ENCODE measurements around the gene PXDC1.

PXDC1 gene

GRCh38 chr6:3746696-3747095, 4.8 kb downstream of the PXDC1 start:
- no peak for ATAC-seq

GRCh38 chr6:3746119-3746691, 5.3 kb downstream of the PXDC1 start:
- peak in 1 of 2 donors; percentile 21 for ATAC-seq

DNA sequence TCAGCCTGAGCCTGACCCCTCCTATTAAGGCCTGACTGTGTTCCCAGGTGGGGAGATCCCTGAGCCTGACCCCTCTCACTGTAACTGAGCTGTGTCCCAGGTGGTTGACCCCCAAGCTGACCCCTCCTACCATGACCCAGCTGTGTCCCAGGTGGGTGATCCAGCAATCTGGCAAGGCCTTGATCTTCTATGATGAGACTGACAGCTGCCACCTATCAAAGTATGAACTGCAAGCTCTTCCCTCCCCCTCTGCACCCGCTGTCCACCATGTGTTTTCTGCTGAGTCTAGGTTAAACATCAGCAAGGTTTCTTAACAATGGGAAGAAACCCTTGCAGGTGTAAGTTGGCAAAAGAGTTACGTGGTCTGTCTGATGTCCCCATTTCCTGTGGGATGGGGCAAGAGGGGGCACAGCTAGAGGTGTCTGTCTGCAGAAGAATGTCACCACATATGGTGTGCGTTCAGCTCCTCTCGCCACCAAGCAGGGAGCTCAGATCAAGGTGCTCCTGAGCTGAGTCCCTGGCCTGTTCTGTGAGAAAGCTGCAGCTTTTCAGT, 5.9 kb downstream of the PXDC1 start:
- no peak for ATAC-seq

DNA sequence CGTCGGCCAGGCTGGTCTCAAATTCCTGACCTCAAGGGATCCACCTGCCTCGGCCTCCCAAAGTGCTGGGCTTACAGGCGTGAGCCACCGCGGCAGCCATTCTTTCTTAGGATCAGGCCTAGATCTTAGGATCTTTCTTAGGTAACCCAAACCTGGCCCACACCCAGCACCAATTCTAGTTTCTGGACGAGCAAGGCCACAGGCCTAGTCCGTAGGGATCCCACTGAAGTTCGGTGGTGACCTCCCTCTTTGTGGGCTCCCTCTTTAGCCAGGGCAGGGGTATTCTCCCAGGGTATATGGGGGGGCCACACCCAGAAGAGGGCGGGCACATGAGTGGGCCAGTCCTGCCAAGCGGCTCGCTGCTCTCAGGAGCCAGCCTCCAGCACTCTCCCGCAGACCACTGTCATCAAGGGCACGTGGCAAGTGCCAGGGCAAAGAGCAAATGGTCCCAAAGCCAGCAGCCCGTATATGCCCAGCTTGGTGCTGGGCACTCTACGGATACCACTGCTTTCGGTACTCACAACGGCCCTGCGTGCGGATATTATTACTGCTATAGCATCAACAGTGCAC, 6.5 kb downstream of the PXDC1 start:
- no peak for ATAC-seq

- no peak for ATAC-seq
Observed at GRCh38 chr6:3744211-3744900, 7.2 kb downstream of the PXDC1 start.

GRCh38 chr6:3743541-3743940, 8.0 kb downstream of the PXDC1 start:
- no peak for ATAC-seq

GRCh38 chr6:3742426-3743344, 8.8 kb downstream of the PXDC1 start:
- peak; percentile 83 to 85 for ATAC-seq

- no peak for ATAC-seq
Observed at GRCh38 chr6:3742076-3742425, 9.5 kb downstream of the PXDC1 start.

GRCh38 chr6:3741477-3741871, 10.0 kb downstream of the PXDC1 start:
- ATAC-seq = no peak

- ATAC-seq = no peak
Observed at GRCh38 chr6:3740551-3741476, 10.7 kb downstream of the PXDC1 start.

GRCh38 chr6:3739311-3739897, 12.1 kb downstream of the PXDC1 start:
- ATAC-seq = no peak

GRCh38 chr6:3738381-3739131, 13.0 kb downstream of the PXDC1 start:
- ATAC-seq = no peak

DNA sequence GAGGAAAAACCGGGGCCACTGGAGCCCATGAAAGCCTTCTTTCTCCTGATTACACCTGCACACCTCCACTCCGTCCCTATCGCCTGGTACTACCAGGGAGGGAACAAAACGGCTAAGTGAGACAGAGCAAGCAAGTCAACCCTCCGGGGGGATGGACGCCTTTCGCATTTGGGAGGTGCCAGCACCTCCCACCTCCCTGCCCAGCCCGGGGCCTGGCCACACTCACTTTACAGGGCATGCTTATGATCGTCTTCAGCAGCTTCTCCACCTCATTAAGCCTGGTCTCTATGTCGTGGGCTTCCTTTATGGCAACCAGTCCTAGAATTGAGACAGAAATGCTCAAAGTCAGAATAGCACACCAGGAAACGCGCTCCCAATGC, 13.7 kb downstream of the PXDC1 start:
- ATAC-seq = no peak

- no peak for ATAC-seq
Observed at GRCh38 chr6:3737149-3737830, 14.2 kb downstream of the PXDC1 start.

GRCh38 chr6:3735029-3735605, 16.4 kb downstream of the PXDC1 start:
- no peak for ATAC-seq

- no peak for ATAC-seq
Observed at GRCh38 chr6:3734023-3734422, 17.5 kb downstream of the PXDC1 start.

- ATAC-seq = no peak
Observed at GRCh38 chr6:3733321-3733925, 18.1 kb downstream of the PXDC1 start.

- ATAC-seq = peak; percentile 63 to 64
Observed at GRCh38 chr6:3732345-3733141, 19.0 kb downstream of the PXDC1 start.

DNA sequence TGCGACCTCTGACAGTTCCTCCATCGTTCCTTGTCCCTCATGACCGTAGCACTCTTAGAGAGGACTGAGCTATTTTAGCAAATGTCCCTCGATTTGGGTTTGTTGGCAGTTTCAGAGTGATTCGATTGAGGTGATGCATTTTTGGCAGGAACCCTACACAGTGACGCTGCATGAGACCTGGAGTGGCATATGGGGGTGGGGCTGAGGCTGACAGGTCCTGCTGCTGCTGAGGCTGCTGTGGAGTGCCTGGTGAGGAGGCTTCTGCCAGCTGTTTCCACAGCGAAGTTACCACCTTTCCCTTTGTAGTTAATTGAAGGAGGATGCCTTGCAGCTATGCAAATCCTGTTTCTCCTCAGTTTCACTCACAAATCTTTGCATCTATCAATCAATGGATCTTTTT, 19.8 kb downstream of the PXDC1 start:
- no peak for ATAC-seq

Data from activated CD4-positive, CD25-positive, alpha-beta regulatory T cell treated with anti-CD3 and anti-CD28 coated beads, Interleukin-2, amount 50 U/mL, for 24 hours (primary cell).